Transverse colon (tissue), 3 donors: Measurements from ENCODE around the gene STBD1.

Source experiments
- POLR2A ChIP-seq: fragments of 450-650 bp; IDR thresholded peaks from one replicate; pipeline ENCODE4 v1.6.1; 2016; ENCODE audit warnings: antibody characterized with exemption, mild to moderate bottlenecking, moderate library complexity
- TF ChIP-seq, protein P1 (sequence below), 5 experiments: fragments of 200-600 bp in 3 of 5; fragments of 450-650 bp in 2 of 5; sonication (generic) in 3 of 5; IDR thresholded peaks; 1 replicate in 2 of 5; 2 replicates in 3 of 5; pipeline ENCODE4 v1.5.1; 2016 to 2017; ENCODE audit warnings: antibody characterized with exemption in 5 of 5, inconsistent platforms in 3 of 5, mild to moderate bottlenecking in 2 of 5, moderate library complexity in 1 of 5

DNA sequence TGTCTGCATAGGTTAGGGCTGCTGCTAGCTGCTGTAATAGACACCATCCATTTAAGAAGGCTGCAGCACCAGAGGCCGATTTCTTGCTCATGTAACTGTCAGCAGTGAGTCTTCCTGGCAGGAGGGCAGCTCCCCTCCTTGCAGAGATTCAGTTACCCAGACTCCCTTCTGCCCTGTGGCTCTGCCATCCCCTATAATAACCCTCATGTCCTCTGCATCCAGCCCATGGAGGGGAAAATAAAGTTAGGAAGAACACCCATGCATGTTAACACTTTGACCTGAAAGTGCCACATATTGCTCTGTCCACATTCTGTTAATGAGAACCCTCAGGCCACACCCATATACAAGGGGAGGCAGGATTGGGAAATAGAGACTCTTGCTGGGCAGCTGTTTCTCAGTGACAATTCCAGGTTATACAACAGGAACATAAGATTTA lies 5.4 kb downstream of the STBD1 start:
- TF ChIP-seq, protein P1, sequence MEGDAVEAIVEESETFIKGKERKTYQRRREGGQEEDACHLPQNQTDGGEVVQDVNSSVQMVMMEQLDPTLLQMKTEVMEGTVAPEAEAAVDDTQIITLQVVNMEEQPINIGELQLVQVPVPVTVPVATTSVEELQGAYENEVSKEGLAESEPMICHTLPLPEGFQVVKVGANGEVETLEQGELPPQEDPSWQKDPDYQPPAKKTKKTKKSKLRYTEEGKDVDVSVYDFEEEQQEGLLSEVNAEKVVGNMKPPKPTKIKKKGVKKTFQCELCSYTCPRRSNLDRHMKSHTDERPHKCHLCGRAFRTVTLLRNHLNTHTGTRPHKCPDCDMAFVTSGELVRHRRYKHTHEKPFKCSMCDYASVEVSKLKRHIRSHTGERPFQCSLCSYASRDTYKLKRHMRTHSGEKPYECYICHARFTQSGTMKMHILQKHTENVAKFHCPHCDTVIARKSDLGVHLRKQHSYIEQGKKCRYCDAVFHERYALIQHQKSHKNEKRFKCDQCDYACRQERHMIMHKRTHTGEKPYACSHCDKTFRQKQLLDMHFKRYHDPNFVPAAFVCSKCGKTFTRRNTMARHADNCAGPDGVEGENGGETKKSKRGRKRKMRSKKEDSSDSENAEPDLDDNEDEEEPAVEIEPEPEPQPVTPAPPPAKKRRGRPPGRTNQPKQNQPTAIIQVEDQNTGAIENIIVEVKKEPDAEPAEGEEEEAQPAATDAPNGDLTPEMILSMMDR (IDR thresholded peaks at IDR 0.05): no peak
- no peak for TF ChIP-seq POLR2A
